Activated naive CD4-positive, alpha-beta T cell treated with anti-CD3 and anti-CD28 coated beads, Interleukin-2, amount 50 U/mL, for 72 hours (primary cell): ENCODE data around the gene SOX13. TPM values are rescaled to one million over a fixed set of nuclear protein-coding genes. Genes with fewer than 3 reads are reported as not detected.
A peak's percentile ranks its signal among the peaks of the same experiment; 100 is the strongest.

ENCODE experiments used
- ATAC-seq, 2 donors: fragments of 150-1000 bp; cut with Tn5 transposase; 2 replicates each; pipeline ENCODE4 v1.10.0; 2021; ENCODE audit warnings: mild to moderate bottlenecking in 2 of 2, moderate library complexity in 2 of 2
- DNase-seq, 2 donors: peaks; one replicate each; pipeline ENCODE4 v3.0.0; 2021 to 2022; ENCODE audit warnings: low spot score in 2 of 2
- H3K27ac Mint-ChIP-seq, 2 donors: one replicate each; pipeline ENCODE4 v1.8.0; 2022; ENCODE audit warnings: mild to moderate bottlenecking in 2 of 2, mixed read lengths in 2 of 2
- H3K36me3 Mint-ChIP-seq, 2 donors: one replicate each; pipeline ENCODE4 v1.8.0; 2022; ENCODE audit warnings: mixed read lengths in 2 of 2
- H3K9me3 Mint-ChIP-seq, 2 donors: one replicate each; pipeline ENCODE4 v1.8.0; 2022; ENCODE audit warnings: mixed read lengths in 2 of 2
- total RNA-seq, 2 donors: library from RNA; stranded (reverse); gene quantifications; one replicate each; pipeline ENCODE4 v1.2.3, GENCODE V29; 2022

The SOX13 gene
- total RNA-seq, 2 donors from 2014 or later: 0.73 TPM; not detected in 1

GRCh38 chr1:204130178-204130577 is 57.3 kb downstream of the SOX13 start:
- no peaks in the 10 kb centered on the region for H3K36me3 Mint-ChIP-seq
- DNase-seq (no peak), ATAC-seq (no peak)
- no peaks in the 10 kb centered on the region for H3K9me3 Mint-ChIP-seq
- no peak overlapping the region for H3K27ac Mint-ChIP-seq

- DNase-seq (no peak), ATAC-seq (no peak)
- Mint-ChIP-seq H3K27ac (peak overlapping the region in 1 of 2 donors; percentile 77), H3K9me3 (no peaks in the 10 kb centered on the region), H3K36me3 (no peaks in the 10 kb centered on the region)
Measured at GRCh38 chr1:204130981-204131892, 58.3 kb downstream of the SOX13 start.

- ATAC-seq (no peak), DNase-seq (no peak)
- Mint-ChIP-seq H3K27ac (no peak overlapping the region), H3K36me3 (no peaks in the 10 kb centered on the region), H3K9me3 (no peaks in the 10 kb centered on the region)
Measured at GRCh38 chr1:204131978-204132377, 59.1 kb downstream of the SOX13 start.

GRCh38 chr1:204132718-204133117 is 59.8 kb downstream of the SOX13 start:
- DNase-seq (no peak), ATAC-seq (no peak)
- Mint-ChIP-seq H3K9me3 (no peaks in the 10 kb centered on the region), H3K36me3 (no peaks in the 10 kb centered on the region), H3K27ac (no peak overlapping the region)

- Mint-ChIP-seq H3K9me3 (no peaks in the 10 kb centered on the region), H3K27ac (no peak overlapping the region), H3K36me3 (no peaks in the 10 kb centered on the region)
- DNase-seq: no peak
- no peak for ATAC-seq
Measured at GRCh38 chr1:204134103-204134502, 61.2 kb downstream of the SOX13 start.

GRCh38 chr1:204136814-204137213 is 63.9 kb downstream of the SOX13 start:
- no peak for ATAC-seq
- no peaks in the 10 kb centered on the region for H3K36me3 Mint-ChIP-seq
- no peak overlapping the region for H3K27ac Mint-ChIP-seq
- no peaks in the 10 kb centered on the region for H3K9me3 Mint-ChIP-seq
- DNase-seq: no peak

GRCh38 chr1:204139088-204139487 is 66.2 kb downstream of the SOX13 start:
- ATAC-seq (no peak), DNase-seq (no peak)
- Mint-ChIP-seq H3K36me3 (no peaks in the 10 kb centered on the region), H3K27ac (no peak overlapping the region), H3K9me3 (no peaks in the 10 kb centered on the region)

GRCh38 chr1:204139952-204140351 is 67.0 kb downstream of the SOX13 start:
- no peaks in the 10 kb centered on the region for H3K9me3 Mint-ChIP-seq
- H3K36me3 Mint-ChIP-seq: no peaks in the 10 kb centered on the region
- DNase-seq (no peak), ATAC-seq (no peak)
- no peak overlapping the region for H3K27ac Mint-ChIP-seq

- Mint-ChIP-seq H3K9me3 (no peaks in the 10 kb centered on the region), H3K36me3 (no peaks in the 10 kb centered on the region), H3K27ac (peak overlapping the region in 1 of 2 donors; percentile 27)
- ATAC-seq (no peak), DNase-seq (no peak)
Measured at GRCh38 chr1:204141131-204141530, 68.2 kb downstream of the SOX13 start.

- DNase-seq: no peak
- Mint-ChIP-seq H3K9me3 (no peaks in the 10 kb centered on the region), H3K36me3 (no peaks in the 10 kb centered on the region), H3K27ac (no peak overlapping the region)
- peak; percentile 52 to 76 for ATAC-seq
Measured at GRCh38 chr1:204142032-204142974, 69.4 kb downstream of the SOX13 start.

- Mint-ChIP-seq H3K9me3 (no peaks in the 10 kb centered on the region), H3K36me3 (no peaks in the 10 kb centered on the region), H3K27ac (no peak overlapping the region)
- ATAC-seq (no peak), DNase-seq (no peak)
Measured at GRCh38 chr1:204143276-204144041, 70.5 kb downstream of the SOX13 start.

- Mint-ChIP-seq H3K27ac (no peak overlapping the region), H3K36me3 (no peaks in the 10 kb centered on the region), H3K9me3 (no peaks in the 10 kb centered on the region)
- DNase-seq: no peak
- no peak for ATAC-seq
Measured at GRCh38 chr1:204145033-204145504, 72.2 kb downstream of the SOX13 start.

- Mint-ChIP-seq H3K36me3 (no peaks in the 10 kb centered on the region), H3K27ac (peak overlapping the region in 1 of 2 donors; percentile 29), H3K9me3 (no peaks in the 10 kb centered on the region)
- ATAC-seq (no peak), DNase-seq (no peak)
Measured at GRCh38 chr1:204146309-204146708, 73.4 kb downstream of the SOX13 start.

GRCh38 chr1:204146965-204147364 is 74.0 kb downstream of the SOX13 start:
- Mint-ChIP-seq H3K36me3 (no peaks in the 10 kb centered on the region), H3K9me3 (no peaks in the 10 kb centered on the region), H3K27ac (peak overlapping the region in 1 of 2 donors; percentile 29)
- DNase-seq (no peak), ATAC-seq (no peak)

GRCh38 chr1:204147406-204148383 is 74.8 kb downstream of the SOX13 start:
- no peaks in the 10 kb centered on the region for H3K9me3 Mint-ChIP-seq
- no peak for ATAC-seq
- H3K27ac Mint-ChIP-seq: peak overlapping the region in 1 of 2 donors; percentile 22
- no peaks in the 10 kb centered on the region for H3K36me3 Mint-ChIP-seq
- DNase-seq: no peak
